GM18526 (cell line): Measurements from ENCODE around the gene BMPR1A.

Experiments
- POLR2A ChIP-seq: IDR thresholded peaks from 3 replicates; pipeline ENCODE4 v1.6.1; 2011; ENCODE audit not compliant: insufficient read length; ENCODE audit errors: extremely low read depth

The BMPR1A gene

GRCh38 chr10:86723009-86723408 is 33.4 kb upstream of the BMPR1A start:
- no peak for TF ChIP-seq POLR2A

GRCh38 chr10:86724445-86724844 is 32.0 kb upstream of the BMPR1A start:
- no peak for TF ChIP-seq POLR2A

DNA sequence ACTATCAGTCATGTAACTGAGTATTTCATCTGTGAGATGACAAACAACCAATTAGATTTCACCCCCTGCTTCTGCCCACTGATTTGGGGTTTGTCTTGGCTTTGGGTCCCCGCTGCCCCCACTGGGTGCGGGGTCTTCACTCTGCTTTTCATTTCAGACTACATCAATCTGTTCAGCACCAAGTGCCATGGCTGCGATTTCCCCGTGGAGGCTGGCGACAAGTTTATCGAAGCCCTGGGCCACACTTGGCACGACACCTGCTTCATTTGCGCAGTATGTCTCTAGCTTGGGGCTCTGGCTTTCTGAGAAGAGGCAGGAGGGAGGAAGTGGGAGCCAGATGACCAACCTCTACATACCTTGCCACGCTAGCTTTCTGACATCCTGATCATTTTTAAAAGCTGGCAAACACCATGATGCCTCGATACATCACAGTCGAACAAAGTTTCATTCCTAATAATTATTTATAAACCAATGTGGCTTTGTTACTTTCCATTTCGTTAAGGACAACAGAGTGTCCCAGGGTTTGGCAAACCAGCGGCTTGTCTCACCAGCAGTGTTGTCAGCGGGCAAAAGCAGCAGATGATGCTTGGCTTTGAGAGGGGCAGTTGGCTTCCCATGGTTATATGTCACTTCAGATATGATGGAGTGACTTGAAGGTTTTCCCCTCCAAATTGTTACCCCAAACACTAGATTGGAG is 30.3 kb upstream of the BMPR1A start:
- TF ChIP-seq POLR2A, result no peak

DNA sequence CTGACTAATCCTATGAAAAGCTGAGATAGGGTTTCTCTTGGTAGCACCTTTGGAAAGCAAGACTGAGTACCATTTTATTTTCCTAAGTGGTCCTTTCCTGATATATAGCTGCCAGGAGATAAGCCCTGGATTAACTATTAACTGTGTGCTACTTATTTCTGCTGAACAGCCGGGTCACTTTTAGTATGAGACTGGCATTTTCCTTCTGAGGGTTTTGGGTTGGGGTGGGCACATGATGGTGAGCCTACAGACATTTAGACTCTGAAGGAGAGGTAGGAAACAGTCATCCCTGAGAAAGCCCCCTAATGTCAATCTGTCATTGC is 29.8 kb upstream of the BMPR1A start:
- no peak for TF ChIP-seq POLR2A

DNA sequence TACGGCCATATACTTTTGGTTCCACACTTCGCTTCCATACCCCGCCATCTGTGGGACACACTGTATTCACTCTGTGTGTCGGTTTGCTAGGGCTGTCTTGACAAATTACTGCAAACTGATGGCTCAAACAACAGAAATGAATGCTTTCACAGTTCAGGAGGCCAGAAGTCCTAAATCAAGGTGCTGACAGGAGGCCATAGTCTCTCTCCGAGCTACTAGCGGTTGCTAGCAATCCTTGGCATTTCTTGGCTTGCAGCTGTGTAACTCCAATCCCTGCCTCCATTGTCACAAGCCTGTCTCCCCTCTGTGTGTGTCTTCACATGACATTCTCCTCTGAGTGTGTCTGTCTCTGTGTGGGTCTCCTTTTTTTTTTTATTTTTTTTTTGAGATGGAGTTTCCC is 28.9 kb upstream of the BMPR1A start:
- TF ChIP-seq POLR2A, result no peak

DNA sequence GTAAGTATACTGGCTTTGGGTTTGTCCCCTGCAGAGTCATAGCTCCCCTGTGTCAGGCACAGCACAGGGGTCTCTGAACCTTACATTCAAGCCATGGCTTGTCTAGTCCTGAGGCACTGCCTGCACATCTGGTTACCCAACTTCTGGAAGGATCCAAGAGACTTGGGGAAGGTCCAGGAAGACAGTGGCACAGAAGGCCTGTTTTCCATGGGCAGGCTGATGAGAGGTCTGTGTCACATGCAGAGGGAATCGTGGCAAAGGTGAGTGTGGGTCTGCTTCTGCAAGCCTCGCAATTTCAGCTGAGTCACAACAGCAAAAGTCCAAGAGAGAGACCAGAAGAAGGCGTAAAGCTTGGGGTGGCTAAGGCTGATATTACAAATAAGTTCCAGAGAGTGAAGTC is 28.4 kb upstream of the BMPR1A start:
- TF ChIP-seq POLR2A, result no peak

GRCh38 chr10:86729677-86730076 is 26.7 kb upstream of the BMPR1A start:
- no peak for TF ChIP-seq POLR2A

GRCh38 chr10:86730227-86730626 is 26.2 kb upstream of the BMPR1A start:
- TF ChIP-seq POLR2A, result no peak

DNA sequence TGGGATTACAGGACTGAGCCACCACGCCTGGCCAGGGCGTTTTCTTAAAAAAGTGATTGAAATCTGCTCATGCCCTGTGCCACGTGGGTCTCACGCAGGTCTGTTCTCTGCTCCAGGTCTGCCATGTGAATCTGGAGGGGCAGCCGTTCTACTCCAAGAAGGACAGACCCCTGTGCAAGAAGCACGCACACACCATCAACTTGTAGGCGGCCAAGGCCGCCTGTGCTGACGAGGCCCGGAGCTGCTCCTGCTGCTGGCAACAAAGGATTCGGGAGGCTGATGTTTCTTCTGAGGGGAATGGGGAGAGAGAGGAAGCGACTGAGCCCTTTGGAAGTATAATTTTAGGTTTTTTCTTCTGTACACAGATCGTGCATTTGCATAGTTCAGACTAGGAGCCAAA is 23.6 kb upstream of the BMPR1A start:
- TF ChIP-seq POLR2A, result no peak

DNA sequence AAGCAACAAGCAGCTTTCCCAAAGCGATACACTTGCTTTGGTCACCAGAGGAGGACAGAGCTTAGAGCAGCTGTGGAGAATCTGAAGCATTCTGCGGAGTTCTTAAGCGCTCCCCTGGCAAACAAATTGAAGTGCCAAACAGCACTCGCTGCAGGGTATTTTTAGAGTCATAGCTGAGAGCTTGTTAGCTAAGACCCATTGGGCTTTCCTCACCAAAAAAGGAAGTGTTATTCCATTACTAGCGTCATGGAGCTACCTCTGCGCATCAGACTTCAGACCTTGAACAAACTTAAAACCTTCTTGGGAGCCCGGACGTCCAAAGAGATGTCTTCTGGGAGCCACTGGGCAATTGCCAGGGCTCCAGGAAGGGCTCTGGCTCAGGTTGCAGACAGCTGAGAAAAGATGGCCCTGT is 23.2 kb upstream of the BMPR1A start:
- TF ChIP-seq POLR2A, result no peak

GRCh38 chr10:86734207-86734988 is 22.0 kb upstream of the BMPR1A start:
- no peak for TF ChIP-seq POLR2A

DNA sequence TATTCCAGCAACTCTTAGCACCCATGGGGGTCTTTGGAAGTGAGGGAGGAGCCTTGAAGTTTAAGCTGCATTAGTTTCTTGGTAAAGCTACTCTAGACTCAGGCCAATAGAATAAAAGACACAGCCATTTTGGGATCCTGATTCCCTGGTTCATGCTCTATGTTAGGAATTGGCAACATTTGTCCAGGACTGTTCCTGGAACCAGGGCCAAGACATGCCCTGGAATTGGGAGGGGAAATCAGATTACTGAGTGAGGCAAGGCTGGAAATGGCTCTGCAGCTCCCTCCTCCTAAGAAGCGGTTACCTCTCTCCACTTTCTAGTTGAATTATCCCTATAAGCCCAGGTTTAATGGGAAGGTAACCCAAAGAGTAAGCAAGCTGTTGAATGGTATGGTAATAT is 14.2 kb upstream of the BMPR1A start:
- TF ChIP-seq POLR2A, result no peak

- no peak for TF ChIP-seq POLR2A
Measured at GRCh38 chr10:86744067-86744725, 12.2 kb upstream of the BMPR1A start.

- TF ChIP-seq POLR2A, result no peak
Measured at GRCh38 chr10:86747796-86748581, 8.4 kb upstream of the BMPR1A start.

DNA sequence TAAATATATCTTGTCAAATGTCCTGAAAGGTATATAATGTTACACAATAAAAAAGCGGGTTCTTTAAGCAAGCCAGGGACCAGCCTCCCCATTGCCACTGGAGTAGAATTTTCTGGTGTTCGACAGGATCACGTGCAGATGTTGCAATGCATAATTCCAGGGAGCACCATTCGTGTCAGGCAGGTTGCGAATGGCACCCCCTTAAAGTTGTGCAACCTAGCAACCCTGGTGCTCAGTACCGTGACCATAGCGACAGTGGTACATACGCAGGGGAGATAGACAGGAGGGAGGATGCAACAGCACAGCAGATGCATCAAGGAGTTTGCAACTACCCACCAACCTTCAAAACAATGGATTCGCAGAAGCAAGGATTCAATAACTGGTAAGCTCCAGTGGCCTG is 6.6 kb upstream of the BMPR1A start:
- TF ChIP-seq POLR2A, result no peak
